GM18870 (cell line): ENCODE data around the gene FOXC1.

Experiments used
- ATAC-seq: cut with Tn5 transposase; IDR thresholded peaks from one replicate; pipeline ENCODE4 v1.9.1; 2021; ENCODE audit warnings: moderate library complexity; ENCODE audit not compliant: unreplicated experiment

Gene FOXC1

GRCh38 chr6:1584146-1584545 lies 25.6 kb upstream of the FOXC1 start:
- no peak for ATAC-seq

- no peak for ATAC-seq
Measured at GRCh38 chr6:1584996-1585668, 24.6 kb upstream of the FOXC1 start.

GRCh38 chr6:1585669-1586049 lies 24.1 kb upstream of the FOXC1 start:
- no peak for ATAC-seq

- ATAC-seq, result no peak
Measured at GRCh38 chr6:1586256-1586655, 23.5 kb upstream of the FOXC1 start.

DNA sequence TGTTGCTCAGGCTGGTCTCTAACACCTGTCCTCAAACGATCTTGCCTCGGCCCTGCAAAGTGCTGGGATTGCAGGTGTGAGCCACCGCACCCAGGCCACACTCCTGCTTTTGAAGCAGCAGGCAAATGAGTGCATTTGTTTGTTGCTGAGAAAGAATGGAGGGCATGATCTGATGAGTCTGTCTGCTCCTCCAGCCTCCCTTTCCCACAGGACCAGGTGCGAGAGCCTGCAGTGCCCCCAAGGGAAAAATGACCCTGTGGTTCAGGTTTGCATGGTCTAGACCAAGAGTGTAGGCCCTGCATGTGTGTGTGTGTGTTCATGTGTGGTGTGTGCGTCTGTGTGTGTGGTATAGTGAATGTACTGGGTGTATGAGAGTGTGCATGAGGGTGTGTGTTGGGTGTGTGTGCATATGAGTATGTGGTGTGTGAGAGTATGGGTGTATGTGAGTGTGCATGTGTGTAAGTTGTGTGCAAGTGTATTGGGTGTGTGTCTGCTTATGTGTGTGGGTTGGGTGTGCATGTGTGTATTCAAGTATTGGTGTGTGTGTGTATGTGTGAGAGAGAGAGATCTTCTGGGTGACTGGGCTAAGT lies 22.8 kb upstream of the FOXC1 start:
- ATAC-seq, result no peak

- no peak for ATAC-seq
Measured at GRCh38 chr6:1587546-1587945, 22.2 kb upstream of the FOXC1 start.

GRCh38 chr6:1587977-1588376 lies 21.7 kb upstream of the FOXC1 start:
- no peak for ATAC-seq

DNA sequence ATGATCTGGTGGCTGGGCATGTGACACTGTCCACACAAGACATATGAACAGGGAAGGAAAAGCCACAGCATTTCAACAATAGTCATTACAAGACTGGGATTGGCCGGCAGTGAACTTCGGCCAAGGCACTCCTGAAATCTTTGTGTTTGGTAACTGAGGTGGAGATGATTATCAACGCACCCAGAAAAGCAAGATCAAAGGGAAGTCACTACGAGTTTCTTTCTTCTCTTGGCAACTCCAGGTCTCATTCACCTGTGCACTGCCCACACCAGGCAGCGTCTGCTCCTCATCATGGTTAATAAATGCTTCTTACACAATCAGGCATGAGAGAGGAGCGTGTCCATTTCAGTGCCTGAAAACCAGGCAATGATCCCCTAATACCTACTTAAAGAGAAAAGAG lies 20.5 kb upstream of the FOXC1 start:
- ATAC-seq, result no peak

DNA sequence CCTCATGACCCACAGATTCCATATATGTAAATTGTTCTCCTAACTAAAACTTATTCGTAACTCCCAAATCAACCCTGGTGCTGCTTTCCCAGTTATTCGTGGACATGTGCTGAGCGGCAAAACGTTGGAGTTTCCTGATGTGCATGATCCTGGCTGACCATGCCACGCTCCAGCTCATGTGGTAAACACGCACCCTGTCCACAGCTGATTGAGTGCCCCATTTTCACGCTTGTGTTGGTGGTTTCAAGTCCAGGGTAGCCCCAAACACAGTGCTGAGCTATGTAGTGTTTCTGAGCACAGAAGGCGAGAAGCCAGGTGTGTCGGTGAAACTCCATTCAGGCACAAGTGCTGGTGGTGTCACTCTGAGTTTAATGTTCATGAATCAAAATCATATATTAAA lies 19.1 kb upstream of the FOXC1 start:
- no peak for ATAC-seq

DNA sequence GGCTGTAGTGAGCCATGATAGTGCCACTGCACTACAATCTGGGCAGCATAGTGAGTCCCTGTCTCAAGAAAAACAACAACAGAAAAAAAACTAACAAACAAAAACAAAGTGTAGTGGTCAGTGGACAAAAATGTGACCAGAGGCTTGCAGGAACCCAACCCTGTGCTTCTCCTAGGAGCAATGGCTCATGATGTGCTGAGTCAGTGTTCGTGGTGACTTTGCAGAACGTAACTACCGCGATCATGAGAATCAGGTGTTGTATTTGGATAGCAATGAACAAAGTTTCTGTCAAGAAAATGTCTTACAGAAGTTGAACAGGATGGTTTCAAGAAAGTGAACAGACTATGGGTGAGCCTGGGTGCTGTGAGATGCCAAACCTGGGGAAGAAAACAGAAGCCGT lies 18.5 kb upstream of the FOXC1 start:
- ATAC-seq, result no peak

DNA sequence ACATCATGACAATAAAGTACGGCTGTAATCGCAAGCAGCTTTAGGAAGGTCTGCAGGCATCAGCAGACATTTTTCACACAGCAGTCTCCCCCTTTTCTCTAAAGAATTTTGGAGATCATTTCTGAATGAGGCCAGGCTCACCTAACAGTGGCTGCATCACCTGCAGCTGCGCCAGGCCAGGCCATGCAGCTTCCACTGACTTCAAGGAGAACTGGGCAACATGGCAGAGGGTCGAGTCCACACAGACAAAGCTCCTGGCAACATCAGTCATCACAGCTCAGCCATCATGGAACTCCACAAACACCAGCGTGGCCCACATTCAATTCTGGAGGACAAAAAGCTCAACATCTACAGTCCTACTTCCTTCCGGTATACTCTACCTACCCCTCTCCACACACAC lies 17.8 kb upstream of the FOXC1 start:
- no peak for ATAC-seq

DNA sequence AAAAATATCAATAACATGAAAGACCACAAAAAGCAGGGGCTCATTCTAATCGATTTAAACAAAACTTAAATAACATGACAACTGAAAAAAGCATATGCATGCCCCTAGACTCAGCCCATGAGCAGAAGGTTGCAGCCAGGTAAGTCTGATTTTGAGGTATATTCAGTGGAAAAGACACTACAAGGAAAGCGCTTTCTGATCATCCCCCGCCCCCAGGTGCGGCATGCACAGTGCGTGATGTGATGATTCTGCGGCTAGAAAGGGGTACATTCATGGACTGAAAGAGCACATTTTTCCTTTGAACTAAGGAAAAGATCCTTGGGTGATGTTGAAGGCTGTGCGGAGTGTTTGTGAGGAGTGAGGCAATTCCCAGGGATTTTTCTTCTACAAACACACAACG lies 16.9 kb upstream of the FOXC1 start:
- no peak for ATAC-seq

GRCh38 chr6:1593286-1593957 lies 16.3 kb upstream of the FOXC1 start:
- no peak for ATAC-seq

- ATAC-seq, result no peak
Measured at GRCh38 chr6:1593958-1594314, 15.8 kb upstream of the FOXC1 start.

- ATAC-seq, result no peak
Measured at GRCh38 chr6:1594445-1595200, 15.1 kb upstream of the FOXC1 start.

GRCh38 chr6:1595271-1596087 lies 14.2 kb upstream of the FOXC1 start:
- no peak for ATAC-seq

- ATAC-seq, result no peak
Measured at GRCh38 chr6:1596088-1596852, 13.4 kb upstream of the FOXC1 start.

DNA sequence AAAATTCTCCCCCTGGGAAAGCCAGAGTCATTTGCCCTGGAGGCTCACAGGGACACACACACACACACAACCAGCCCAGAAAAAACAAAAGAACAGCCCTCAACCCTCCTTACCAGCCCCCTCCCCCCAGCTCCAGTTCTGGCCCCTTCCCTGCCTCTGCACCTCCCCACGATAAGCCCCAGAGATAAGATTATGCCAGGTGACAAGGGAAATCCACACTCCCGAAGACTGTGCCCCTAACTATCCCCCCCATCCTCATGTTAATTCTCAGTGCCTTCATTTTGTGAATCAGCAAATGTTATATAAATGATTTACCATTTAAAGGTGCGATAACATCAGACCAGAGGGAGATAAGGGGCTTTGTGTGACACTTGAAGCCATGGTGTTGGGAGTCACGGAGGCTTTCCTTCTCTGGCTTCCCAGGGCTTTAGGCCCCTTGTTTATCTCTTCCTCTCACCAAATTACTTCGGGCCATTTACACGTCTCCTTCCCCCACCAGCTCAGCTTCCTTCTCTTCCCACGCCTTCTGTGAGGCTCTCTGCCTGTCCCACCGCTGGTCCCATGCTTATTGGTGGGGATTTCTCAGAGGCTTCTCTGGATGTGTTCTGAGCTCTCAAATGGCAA lies 12.5 kb upstream of the FOXC1 start:
- ATAC-seq, result no peak

GRCh38 chr6:1597924-1598323 lies 11.8 kb upstream of the FOXC1 start:
- ATAC-seq, result no peak

DNA sequence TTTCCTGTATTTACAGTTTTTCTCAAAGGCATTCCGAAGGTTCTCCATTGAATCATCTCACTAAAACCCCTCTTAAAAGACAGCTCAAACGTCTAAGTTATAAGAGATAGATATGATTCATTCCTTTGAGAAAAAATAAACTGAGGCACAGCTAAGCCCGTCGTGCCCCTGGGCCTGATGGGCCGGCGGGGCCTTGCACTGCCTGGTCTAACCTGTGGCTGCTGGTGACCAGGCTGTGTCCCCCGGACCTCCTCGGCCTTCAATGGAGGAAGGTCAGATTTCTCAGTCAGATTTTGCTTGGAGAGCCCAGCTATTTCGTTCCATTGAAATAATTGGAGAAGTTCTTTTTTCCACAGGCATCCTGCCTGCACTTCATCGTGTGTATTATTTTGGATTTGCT lies 11.3 kb upstream of the FOXC1 start:
- no peak for ATAC-seq
